ENCODE data around the gene OR2F2. TPM values are rescaled to one million over a fixed set of nuclear protein-coding genes. Genes with fewer than 3 reads are reported as not detected.

Gene OR2F2
- polyA plus RNA-seq, 3 donors, result not detected

- no peak overlapping the region for H3K27ac ChIP-seq (ENCODE audit: low read depth in 1 of 2, low read length in 2 of 2)
- Mint-ChIP-seq H3K4me3 (no peak overlapping the region), H3K36me3 (no peaks in the 10 kb centered on the region), H3K27ac (no peak overlapping the region), H3K27me3 (ENCODE audit: low read depth in 3 of 3) (peaks cover 0 to 3% (median 0%) of the 10 kb centered on the region in 3 donors), H3K4me1 (no peaks in the 10 kb centered on the region), H3K9me3 (peaks cover 2 to 7% (median 3%) of the 10 kb centered on the region in 7 donors)
- intact Hi-C loops (cut with micrococcal nuclease), result no loop called here
- H3K4me3 ChIP-seq (replicated peaks in 1 of 3; ENCODE audit: low read depth in 2 of 3, low read length in 3 of 3), result no peak overlapping the region
- H3K27me3 ChIP-seq (ENCODE audit: control insufficient read depth in 2 of 2, insufficient read depth in 2 of 2, low read length in 2 of 2), result no peaks in the 10 kb centered on the region
- no peaks in the 10 kb centered on the region for H4K20me1 ChIP-seq (ENCODE audit: insufficient read depth, low read length)
- WGBS (ENCODE audit: insufficient coverage), result no CpG with 5 or more reads among the region's 1 CpG
- H2AFZ ChIP-seq (ENCODE audit: insufficient read depth, low read depth, low read length, poor library complexity, severe bottlenecking), result no peak overlapping the region
- H3K9me3 ChIP-seq (replicated peaks in 1 of 2; ENCODE audit: control insufficient read depth in 1 of 2, insufficient read depth in 1 of 2, low read length in 2 of 2), result peaks cover 0 to 3% of the 10 kb centered on the region in 2 donors
- H3K4me1 ChIP-seq (ENCODE audit: control insufficient read depth in 1 of 2, insufficient read depth in 2 of 2, low read length in 2 of 2), result no peaks in the 10 kb centered on the region
- no peak for DNase-seq
- no peaks in the 10 kb centered on the region for H3K36me3 ChIP-seq (replicated peaks in 1 of 2; ENCODE audit: control insufficient read depth in 1 of 2, insufficient read depth in 2 of 2, low read length in 2 of 2)
- TF ChIP-seq, protein P1, sequence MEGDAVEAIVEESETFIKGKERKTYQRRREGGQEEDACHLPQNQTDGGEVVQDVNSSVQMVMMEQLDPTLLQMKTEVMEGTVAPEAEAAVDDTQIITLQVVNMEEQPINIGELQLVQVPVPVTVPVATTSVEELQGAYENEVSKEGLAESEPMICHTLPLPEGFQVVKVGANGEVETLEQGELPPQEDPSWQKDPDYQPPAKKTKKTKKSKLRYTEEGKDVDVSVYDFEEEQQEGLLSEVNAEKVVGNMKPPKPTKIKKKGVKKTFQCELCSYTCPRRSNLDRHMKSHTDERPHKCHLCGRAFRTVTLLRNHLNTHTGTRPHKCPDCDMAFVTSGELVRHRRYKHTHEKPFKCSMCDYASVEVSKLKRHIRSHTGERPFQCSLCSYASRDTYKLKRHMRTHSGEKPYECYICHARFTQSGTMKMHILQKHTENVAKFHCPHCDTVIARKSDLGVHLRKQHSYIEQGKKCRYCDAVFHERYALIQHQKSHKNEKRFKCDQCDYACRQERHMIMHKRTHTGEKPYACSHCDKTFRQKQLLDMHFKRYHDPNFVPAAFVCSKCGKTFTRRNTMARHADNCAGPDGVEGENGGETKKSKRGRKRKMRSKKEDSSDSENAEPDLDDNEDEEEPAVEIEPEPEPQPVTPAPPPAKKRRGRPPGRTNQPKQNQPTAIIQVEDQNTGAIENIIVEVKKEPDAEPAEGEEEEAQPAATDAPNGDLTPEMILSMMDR (IDR thresholded peaks at IDR 0.05), result no peak
- no peak overlapping the region for H3K4me2 ChIP-seq (replicated peaks; ENCODE audit: extremely low read depth, low read length, poor library complexity, severe bottlenecking)
- no peak overlapping the region for H3K9ac ChIP-seq (ENCODE audit: insufficient read depth, low read length, poor library complexity, severe bottlenecking)
- H3K79me2 ChIP-seq (ENCODE audit: insufficient read depth, low read length), result no peaks in the 10 kb centered on the region
Observed at GRCh38 chr7:143929224-143929920, 5.7 kb upstream of the OR2F2 start.

DNA sequence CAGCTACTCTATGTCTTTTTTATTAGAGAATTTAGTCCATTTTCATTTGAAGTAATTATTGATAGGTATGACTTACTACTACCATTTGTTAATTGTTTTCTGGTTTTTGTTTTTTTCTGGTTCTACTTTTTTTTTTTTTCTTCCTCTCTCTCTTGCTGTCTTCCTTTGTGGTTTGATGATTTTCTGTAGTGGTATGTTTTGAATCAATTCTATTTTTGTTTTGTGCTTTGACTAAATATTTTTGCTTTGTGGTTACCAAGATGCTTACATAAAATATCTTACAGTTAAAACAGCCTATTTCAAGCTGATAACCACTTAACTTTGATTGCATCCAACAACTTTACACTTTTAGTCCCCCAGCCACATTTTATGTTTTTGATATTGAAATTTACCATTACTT, 3.3 kb upstream of the OR2F2 start:
- TF ChIP-seq, protein P1 (IDR thresholded peaks at IDR 0.05), result no peak
- Histone ChIP-seq H4K20me1 (ENCODE audit: insufficient read depth, low read length) (no peaks in the 10 kb centered on the region), H2AFZ (ENCODE audit: insufficient read depth, low read depth, low read length, poor library complexity, severe bottlenecking) (no peak overlapping the region), H3K4me2 (replicated peaks; ENCODE audit: extremely low read depth, low read length, poor library complexity, severe bottlenecking) (no peak overlapping the region), H3K4me3 (replicated peaks in 1 of 3; ENCODE audit: low read depth in 2 of 3, low read length in 3 of 3) (no peak overlapping the region), H3K27ac (ENCODE audit: low read depth in 1 of 2, low read length in 2 of 2) (no peak overlapping the region), H3K9ac (ENCODE audit: insufficient read depth, low read length, poor library complexity, severe bottlenecking) (no peak overlapping the region), H3K4me1 (ENCODE audit: control insufficient read depth in 1 of 2, insufficient read depth in 2 of 2, low read length in 2 of 2) (no peaks in the 10 kb centered on the region), H3K27me3 (ENCODE audit: control insufficient read depth in 2 of 2, insufficient read depth in 2 of 2, low read length in 2 of 2) (no peaks in the 10 kb centered on the region), H3K79me2 (ENCODE audit: insufficient read depth, low read length) (no peaks in the 10 kb centered on the region), H3K36me3 (replicated peaks in 1 of 2; ENCODE audit: control insufficient read depth in 1 of 2, insufficient read depth in 2 of 2, low read length in 2 of 2) (no peaks in the 10 kb centered on the region), H3K9me3 (replicated peaks in 1 of 2; ENCODE audit: control insufficient read depth in 1 of 2, insufficient read depth in 1 of 2, low read length in 2 of 2) (peaks cover 0 to 3% of the 10 kb centered on the region in 2 donors)
- no peaks in the 10 kb centered on the region for H3K36me3 Mint-ChIP-seq
- no peak overlapping the region for H3K27ac Mint-ChIP-seq
- no peaks in the 10 kb centered on the region for H3K4me1 Mint-ChIP-seq
- H3K4me3 Mint-ChIP-seq, result no peak overlapping the region
- intact Hi-C loops (cut with micrococcal nuclease), result no loop called here
- peaks cover 3 to 8% (median 6%) of the 10 kb centered on the region in 7 donors for H3K9me3 Mint-ChIP-seq
- peaks cover 0 to 3% (median 2%) of the 10 kb centered on the region in 3 donors for H3K27me3 Mint-ChIP-seq (ENCODE audit: low read depth in 3 of 3)
- no peak for DNase-seq

Data from CD14-positive monocyte (primary cell).